A549 (cell line): Measurements from ENCODE around the gene TBC1D3K.

Experiments used
- CBX8 ChIP-seq: fragments of 200-600 bp; sonication (generic); IDR thresholded peaks from 2 replicates; pipeline ENCODE4 v1.6.1; 2016
- CTCF ChIP-seq: fragments of >200 bp; sonication (Bioruptor Twin); formaldehyde crosslinking; IDR thresholded peaks from 3 replicates; pipeline ENCODE4 v1.5.1; 2016
- KDM1A ChIP-seq: fragments of 200-600 bp; sonication (generic); IDR thresholded peaks from 2 replicates; pipeline ENCODE4 v1.6.1; 2016; ENCODE audit warnings: low read depth, mild to moderate bottlenecking
- MAFK ChIP-seq: fragments of 450-650 bp; IDR thresholded peaks from 2 replicates; pipeline ENCODE4 v1.6.1; 2014; ENCODE audit not compliant: partially characterized antibody
- MYC ChIP-seq: IDR thresholded peaks from 2 replicates; pipeline ENCODE4 v1.6.1; 2012; ENCODE audit warnings: mild to moderate bottlenecking, inconsistent platforms, low read length, improper control_type of control experiment, borderline replicate concordance
- NPAS2 ChIP-seq: fragments of 250-450 bp; sonication (Bioruptor Pico); IDR thresholded peaks from 2 replicates; pipeline ENCODE4 v1.8.0; 2022; ENCODE audit warnings: mild to moderate bottlenecking, moderate library complexity, borderline replicate concordance
- PHF8 ChIP-seq: fragments of 200-600 bp; sonication (generic); IDR thresholded peaks from 2 replicates; pipeline ENCODE4 v1.6.1; 2016; ENCODE audit warnings: low read depth, mild to moderate bottlenecking, antibody characterized with exemption, moderate library complexity, borderline replicate concordance
- POLR2AphosphoS2 ChIP-seq: conservative IDR thresholded peaks from 2 replicates; pipeline ENCODE4 v1.6.1; 2012; ENCODE audit warnings: low read length, improper control_type of control experiment, inconsistent platforms
- USF2 ChIP-seq: fragments of 450-650 bp; IDR thresholded peaks from 2 replicates; pipeline ENCODE4 v1.6.1; 2014; ENCODE audit warnings: antibody characterized with exemption
- ZC3H11A ChIP-seq: fragments of 450-650 bp; IDR thresholded peaks from 2 replicates; pipeline ENCODE4 v1.6.1; 2014; ENCODE audit warnings: antibody characterized with exemption, mild to moderate bottlenecking
- TF ChIP-seq, protein P1 (sequence below): IDR thresholded peaks from 2 replicates; pipeline ENCODE4 v1.6.1; 2012

DNA sequence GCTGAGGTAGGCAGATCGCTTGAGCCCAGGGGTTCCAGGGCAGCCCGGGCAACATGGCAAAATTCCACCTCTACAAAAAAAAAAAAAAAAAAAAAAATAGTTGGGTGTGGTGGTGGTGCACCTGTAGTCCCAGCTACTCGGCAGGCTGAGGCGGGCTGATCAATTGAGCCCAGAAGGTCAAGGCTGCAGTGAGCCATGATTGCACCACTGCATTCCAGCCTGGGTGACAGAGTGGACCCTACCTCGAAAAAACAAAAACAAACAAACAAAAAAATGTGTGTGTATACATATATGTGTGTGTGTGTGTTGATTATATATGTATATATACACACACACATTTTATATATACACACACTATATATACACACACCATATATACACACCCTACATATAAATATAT lies 39.1 kb upstream of the TBC1D3K start:
- TF ChIP-seq USF2 (no peak), CTCF (no peak), PHF8 (no peak), POLR2AphosphoS2 (no peak), MYC (no peak), KDM1A (no peak), CBX8 (no peak), ZC3H11A (no peak), MAFK (no peak), NPAS2 (CRISPR knock-in tag) (no peak)
- TF ChIP-seq, protein P1, sequence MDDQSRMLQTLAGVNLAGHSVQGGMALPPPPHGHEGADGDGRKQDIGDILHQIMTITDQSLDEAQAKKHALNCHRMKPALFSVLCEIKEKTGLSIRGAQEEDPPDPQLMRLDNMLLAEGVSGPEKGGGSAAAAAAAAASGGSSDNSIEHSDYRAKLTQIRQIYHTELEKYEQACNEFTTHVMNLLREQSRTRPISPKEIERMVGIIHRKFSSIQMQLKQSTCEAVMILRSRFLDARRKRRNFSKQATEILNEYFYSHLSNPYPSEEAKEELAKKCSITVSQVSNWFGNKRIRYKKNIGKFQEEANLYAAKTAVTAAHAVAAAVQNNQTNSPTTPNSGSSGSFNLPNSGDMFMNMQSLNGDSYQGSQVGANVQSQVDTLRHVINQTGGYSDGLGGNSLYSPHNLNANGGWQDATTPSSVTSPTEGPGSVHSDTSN = no peak
